ENCODE results near the gene SHB. TPM values are rescaled to one million over a fixed set of nuclear protein-coding genes. Genes with fewer than 3 reads are reported as not detected.

The SHB gene
- total RNA-seq, 1 experiment from 2014 or later, result 20.7 TPM

DNA sequence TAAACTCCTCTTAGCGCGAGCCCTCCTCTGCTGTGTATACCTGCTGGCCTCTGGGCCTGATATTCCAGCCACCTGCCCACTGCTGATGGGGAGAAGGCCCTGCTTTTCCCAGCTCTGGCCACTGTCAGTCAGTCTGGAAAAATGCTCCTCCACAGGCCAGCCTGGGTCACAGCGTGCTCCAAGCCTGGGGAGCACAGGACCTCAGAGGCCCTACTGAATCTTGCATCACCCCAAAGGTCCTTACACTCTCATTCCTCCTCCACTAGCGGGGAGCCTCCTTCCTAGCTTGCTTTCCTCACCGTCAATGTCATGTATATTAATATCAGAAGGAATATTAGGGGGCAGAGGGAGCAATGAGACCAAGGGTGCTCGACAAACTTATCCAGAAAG is 73.7 kb downstream of the SHB start:
- intact Hi-C loops (cut with micrococcal nuclease; ENCODE audit: unreplicated experiment), result no loop called here
- DNase-seq (ENCODE audit: low spot score), result no peak
- peak overlapping the region; percentile 56 for H3K27ac ChIP-seq (ENCODE audit: low read depth, low read length, poor library complexity, severe bottlenecking)

DNA sequence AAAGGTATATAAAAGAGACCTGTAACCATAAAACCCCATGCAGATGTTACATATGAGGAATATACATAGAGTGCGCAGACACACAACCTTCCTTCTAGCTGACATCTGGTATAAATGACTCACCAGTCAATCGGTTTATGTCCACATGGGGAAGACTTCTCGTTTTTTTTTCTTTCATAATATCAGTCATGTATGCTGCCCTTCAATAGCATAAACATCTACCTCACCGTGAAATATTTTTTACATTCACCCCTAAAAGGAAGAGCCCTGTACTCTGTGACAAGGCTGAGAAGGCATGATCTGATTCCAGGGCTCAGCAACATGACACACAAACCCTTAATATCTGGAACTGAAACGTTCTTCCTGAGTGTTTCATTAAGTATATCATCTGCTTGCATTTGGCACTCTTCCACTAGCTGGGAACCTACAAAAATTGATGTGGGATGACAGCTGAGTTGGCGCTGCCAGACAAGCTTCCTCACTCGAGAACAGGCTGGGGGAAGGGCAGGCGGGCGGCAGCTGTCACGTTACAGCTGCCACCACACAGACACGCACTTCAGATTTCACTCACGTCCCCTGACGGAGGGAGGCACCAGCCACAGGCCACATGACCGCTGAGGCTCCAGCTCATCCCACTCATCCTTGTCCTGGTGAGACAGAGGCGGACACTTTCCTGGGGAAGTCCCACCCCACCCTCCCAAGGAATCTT is 74.2 kb downstream of the SHB start:
- ChIA-PET CTCF (interaction anchor here (1.1 kb wide), 1 partner anchor 9 kb away, joined by 3 read pairs; no protein-coding TSS in a partner anchor), POLR2A (ENCODE audit: low non-redundant PET) (no interaction called here)
- Histone ChIP-seq H3K4me3 (ENCODE audit: low read depth, low read length, poor library complexity, severe bottlenecking) (peak overlapping the region; percentile 9), H3K36me3 (ENCODE audit: insufficient read depth, low read length, poor library complexity, severe bottlenecking) (no peaks in the 10 kb centered on the region), H3K9me3 (ENCODE audit: low read depth, low read length, poor library complexity, severe bottlenecking) (no peaks in the 10 kb centered on the region), H3K27ac (ENCODE audit: low read depth, low read length, poor library complexity, severe bottlenecking) (peak overlapping the region; percentile 56), H3K27me3 (replicated peaks; ENCODE audit: insufficient read depth, low read depth, low read length, poor library complexity) (no peaks in the 10 kb centered on the region), H3K4me1 (ENCODE audit: insufficient read depth, low read length, poor library complexity, severe bottlenecking) (peaks cover 69% of the 10 kb centered on the region)
- no peak for TF ChIP-seq EZH2 (IDR thresholded peaks at IDR 0.05; ENCODE audit: borderline replicate concordance, low read depth, low read length, poor library complexity, severe bottlenecking)
- TF ChIP-seq, protein P1, sequence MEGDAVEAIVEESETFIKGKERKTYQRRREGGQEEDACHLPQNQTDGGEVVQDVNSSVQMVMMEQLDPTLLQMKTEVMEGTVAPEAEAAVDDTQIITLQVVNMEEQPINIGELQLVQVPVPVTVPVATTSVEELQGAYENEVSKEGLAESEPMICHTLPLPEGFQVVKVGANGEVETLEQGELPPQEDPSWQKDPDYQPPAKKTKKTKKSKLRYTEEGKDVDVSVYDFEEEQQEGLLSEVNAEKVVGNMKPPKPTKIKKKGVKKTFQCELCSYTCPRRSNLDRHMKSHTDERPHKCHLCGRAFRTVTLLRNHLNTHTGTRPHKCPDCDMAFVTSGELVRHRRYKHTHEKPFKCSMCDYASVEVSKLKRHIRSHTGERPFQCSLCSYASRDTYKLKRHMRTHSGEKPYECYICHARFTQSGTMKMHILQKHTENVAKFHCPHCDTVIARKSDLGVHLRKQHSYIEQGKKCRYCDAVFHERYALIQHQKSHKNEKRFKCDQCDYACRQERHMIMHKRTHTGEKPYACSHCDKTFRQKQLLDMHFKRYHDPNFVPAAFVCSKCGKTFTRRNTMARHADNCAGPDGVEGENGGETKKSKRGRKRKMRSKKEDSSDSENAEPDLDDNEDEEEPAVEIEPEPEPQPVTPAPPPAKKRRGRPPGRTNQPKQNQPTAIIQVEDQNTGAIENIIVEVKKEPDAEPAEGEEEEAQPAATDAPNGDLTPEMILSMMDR (conservative IDR thresholded peaks at IDR 0.05; ENCODE audit: low read depth, low read length), result 0 out of 2 replicates have a peak, but pooled peaks have one; percentile 8
- BruUV-seq (replicated peaks), result no TSS peak
- intact Hi-C loops (cut with micrococcal nuclease; ENCODE audit: unreplicated experiment), result no loop called here
- DNase-seq (ENCODE audit: low spot score), result peak; percentile 92

More for the DNA sequence above, 73.7 kb downstream of the SHB start:
- CTCF ChIA-PET, result interaction anchor here (1.1 kb wide), 1 partner anchor 10 kb away, joined by 3 read pairs; no protein-coding TSS in a partner anchor
- TF ChIP-seq EZH2 (IDR thresholded peaks at IDR 0.05; ENCODE audit: borderline replicate concordance, low read depth, low read length, poor library complexity, severe bottlenecking), result no peak
- TF ChIP-seq, protein P1 (conservative IDR thresholded peaks at IDR 0.05; ENCODE audit: low read depth, low read length), result no peak
- H3K4me1 ChIP-seq (ENCODE audit: insufficient read depth, low read length, poor library complexity, severe bottlenecking), result peaks cover 67% of the 10 kb centered on the region
- POLR2A ChIA-PET (ENCODE audit: low non-redundant PET), result no interaction called here
- no peaks in the 10 kb centered on the region for H3K9me3 ChIP-seq (ENCODE audit: low read depth, low read length, poor library complexity, severe bottlenecking)
- no peaks in the 10 kb centered on the region for H3K36me3 ChIP-seq (ENCODE audit: insufficient read depth, low read length, poor library complexity, severe bottlenecking)
- no TSS peak for BruUV-seq (replicated peaks)
- no peaks in the 10 kb centered on the region for H3K27me3 ChIP-seq (replicated peaks; ENCODE audit: insufficient read depth, low read depth, low read length, poor library complexity)
- no peak overlapping the region for H3K4me3 ChIP-seq (ENCODE audit: low read depth, low read length, poor library complexity, severe bottlenecking)

DNA sequence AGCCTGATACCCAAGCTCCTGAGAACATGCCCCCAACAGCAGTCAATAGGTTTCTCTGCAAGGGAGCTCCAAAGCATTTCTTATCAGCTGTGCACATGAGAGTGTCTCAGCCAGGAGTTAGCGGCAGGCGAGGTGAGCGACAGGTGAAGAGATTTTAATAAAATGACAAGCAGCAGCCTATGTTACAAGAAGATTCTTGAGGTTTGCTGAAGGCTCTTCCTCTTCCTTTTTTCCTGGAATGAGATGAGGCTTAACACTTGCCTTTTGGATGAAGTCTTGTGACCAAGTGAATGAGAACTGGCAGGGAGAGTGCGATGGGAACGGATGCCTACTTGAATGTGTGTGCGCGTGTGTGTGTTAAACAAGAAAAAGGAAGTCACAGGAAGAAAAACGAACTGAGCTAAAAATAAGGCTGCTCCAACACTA is 76.1 kb downstream of the SHB start:
- intact Hi-C loops (cut with micrococcal nuclease; ENCODE audit: unreplicated experiment), result no loop called here
- Histone ChIP-seq H3K36me3 (ENCODE audit: insufficient read depth, low read length, poor library complexity, severe bottlenecking) (no peaks in the 10 kb centered on the region), H3K4me3 (ENCODE audit: low read depth, low read length, poor library complexity, severe bottlenecking) (no peak overlapping the region), H3K27ac (ENCODE audit: low read depth, low read length, poor library complexity, severe bottlenecking) (no peak overlapping the region), H3K4me1 (ENCODE audit: insufficient read depth, low read length, poor library complexity, severe bottlenecking) (peaks cover 58% of the 10 kb centered on the region), H3K27me3 (replicated peaks; ENCODE audit: insufficient read depth, low read depth, low read length, poor library complexity) (no peaks in the 10 kb centered on the region), H3K9me3 (ENCODE audit: low read depth, low read length, poor library complexity, severe bottlenecking) (no peaks in the 10 kb centered on the region)
- no peak for DNase-seq (ENCODE audit: low spot score)
- BruUV-seq (replicated peaks), result no TSS peak
- no peak for TF ChIP-seq EZH2 (IDR thresholded peaks at IDR 0.05; ENCODE audit: borderline replicate concordance, low read depth, low read length, poor library complexity, severe bottlenecking)
- TF ChIP-seq, protein P1 (conservative IDR thresholded peaks at IDR 0.05; ENCODE audit: low read depth, low read length), result no peak
- CTCF ChIA-PET, result no interaction called here
- POLR2A ChIA-PET (ENCODE audit: low non-redundant PET), result no interaction called here

Measured in A673 (cell line).